HG03558 (cell line): ENCODE results near the gene CASKIN2.
"Not testable (repeated sequence)": the region's sequence is repeated elsewhere in the genome, so short reads cannot be mapped to it uniquely, and the experiment has no call there.

Experiments
- ATAC-seq: cut with Tn5 transposase; IDR thresholded peaks from one replicate; pipeline ENCODE4 v1.9.1; 2021; ENCODE audit warnings: moderate number of reproducible peaks; ENCODE audit not compliant: unreplicated experiment; ENCODE audit errors: extremely low read depth

CASKIN2 gene

DNA sequence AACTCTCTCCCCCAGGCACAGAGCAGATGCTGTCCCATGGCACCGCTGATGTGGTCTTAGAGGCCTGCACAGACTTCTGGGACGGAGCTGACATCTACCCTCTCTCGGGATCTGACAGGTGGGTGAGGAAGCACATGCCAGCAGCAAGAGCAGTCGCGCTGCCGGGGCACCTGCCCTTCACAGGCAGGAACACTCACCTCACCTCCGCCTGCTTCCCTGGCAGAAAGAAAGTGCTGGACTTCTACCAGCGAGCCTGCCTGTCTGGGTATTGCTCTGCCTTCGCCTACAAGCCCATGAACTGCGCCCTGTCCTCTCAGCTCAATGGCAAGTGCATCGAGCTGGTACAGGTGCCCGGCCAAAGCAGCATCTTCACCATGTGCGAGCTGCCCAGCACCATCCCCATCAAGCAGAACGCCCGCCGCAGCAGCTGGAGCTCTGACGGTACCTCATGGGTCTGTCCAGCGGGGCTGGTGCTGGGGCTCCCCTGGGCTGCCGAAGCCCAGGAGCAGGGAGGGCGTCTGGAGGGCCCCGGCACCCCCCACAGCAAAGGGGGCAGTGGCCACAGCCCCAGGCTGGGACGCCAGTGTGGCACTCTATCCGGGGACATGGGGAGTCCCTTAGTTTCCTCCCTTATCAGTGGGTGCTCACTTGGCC is 21.7 kb downstream of the CASKIN2 start:
- no peak for ATAC-seq

DNA sequence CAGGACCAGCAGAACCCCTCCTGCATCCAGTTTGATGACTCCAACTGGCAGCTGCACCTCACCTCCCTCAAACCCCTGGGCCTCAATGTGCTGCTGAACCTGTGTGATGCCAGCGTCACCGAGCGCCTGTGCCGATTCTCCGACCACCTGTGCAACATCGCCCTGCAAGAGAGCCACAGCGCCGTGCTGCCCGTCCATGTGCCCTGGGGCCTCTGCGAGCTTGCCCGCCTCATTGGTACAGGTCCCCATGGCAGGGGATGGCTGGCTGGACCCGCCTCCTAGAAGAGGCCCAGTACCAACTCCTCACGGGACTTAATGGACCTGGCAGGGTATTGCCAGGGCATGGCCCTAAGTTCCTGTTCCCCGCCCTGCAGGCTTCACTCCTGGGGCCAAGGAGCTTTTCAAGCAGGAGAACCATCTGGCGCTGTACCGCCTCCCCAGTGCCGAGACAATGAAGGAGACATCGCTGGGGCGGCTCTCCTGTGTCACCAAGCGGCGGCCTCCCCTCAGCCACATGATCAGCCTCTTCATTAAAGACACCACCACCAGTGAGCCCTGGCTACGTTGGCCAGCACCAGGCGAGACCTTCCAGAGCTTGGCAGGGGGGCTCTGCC is 22.7 kb downstream of the CASKIN2 start:
- no peak for ATAC-seq

DNA sequence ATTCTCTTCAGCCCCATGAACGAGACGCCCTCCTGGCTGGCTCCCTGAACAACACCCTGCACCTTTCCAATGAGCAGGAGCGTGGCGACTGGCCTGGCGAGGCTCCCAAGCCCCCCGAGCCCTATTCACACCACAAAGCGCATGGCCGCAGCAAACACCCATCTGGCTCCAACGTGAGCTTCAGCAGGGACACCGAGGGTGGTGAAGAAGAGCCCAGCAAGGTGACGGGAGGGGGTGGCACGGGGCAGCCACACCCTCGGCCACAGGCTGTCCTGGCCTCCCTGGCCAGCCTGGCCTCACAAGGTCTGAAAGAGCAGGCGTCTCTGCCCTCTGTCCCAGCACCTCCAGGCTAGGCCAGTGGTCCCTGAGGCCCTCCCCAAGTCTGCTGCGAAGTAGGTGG is 23.7 kb downstream of the CASKIN2 start:
- no peak for ATAC-seq

DNA sequence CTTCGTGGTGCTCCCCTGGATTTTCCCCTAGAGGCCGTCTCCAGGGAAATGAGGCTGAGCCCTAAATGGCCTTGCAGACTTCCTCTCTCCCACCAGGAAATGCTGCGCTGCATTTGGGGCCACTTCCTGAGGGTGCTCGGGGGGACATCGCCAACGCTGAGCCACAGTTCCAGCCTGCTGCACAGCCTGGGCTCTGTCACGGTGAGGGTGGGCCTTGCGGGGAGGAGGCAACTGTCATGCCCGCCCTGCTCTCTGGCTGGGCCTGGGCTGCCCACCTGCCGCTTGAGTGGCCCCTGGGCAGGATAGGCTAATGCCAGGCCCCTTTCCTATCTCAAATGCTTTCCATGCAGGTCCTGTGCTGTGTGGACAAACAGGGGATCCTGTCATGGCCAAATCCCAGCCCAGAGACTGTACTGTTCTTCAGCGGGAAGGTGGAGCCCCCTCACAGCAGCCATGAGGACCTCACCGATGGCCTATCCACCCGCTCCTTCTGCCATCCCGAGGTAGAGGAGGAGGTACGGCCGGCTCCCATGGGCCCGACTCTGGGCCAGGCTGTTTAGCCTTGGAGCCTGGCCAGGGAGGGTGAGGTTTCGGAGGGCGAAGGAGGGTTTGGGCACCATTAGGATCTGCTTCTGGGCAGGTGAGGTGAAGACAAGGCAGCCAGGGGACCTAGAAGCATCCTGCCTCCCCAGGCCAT is 24.2 kb downstream of the CASKIN2 start:
- ATAC-seq, result no peak

DNA sequence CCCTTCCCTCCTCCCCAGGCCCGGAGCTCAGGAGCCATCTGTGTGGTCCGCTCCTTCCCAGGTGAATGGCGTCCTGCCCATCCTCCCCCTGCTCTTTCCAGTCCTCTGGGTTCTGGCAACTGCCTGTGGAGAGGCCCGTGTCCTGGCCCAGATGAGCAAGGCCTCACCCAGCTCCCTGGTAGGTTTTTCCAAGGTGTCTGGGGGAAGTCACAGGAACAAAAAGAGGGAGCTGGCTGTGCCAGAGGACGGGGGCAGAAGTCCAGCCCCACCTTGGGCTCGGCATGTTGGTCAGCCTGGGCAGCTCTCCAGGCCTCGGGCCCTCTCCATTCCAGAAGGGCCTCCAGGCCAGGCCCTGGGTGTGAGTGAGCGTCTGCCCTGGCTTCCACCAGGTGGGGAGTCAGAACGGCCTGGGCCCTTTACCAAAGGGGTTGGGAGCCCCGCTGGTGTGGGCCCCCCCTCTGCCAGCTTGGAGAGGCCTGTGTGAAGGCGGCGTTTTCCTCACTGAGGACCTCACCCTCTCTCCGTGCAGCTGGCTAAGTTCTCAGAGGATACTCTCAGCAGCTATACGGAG is 25.1 kb downstream of the CASKIN2 start:
- no peak for ATAC-seq

DNA sequence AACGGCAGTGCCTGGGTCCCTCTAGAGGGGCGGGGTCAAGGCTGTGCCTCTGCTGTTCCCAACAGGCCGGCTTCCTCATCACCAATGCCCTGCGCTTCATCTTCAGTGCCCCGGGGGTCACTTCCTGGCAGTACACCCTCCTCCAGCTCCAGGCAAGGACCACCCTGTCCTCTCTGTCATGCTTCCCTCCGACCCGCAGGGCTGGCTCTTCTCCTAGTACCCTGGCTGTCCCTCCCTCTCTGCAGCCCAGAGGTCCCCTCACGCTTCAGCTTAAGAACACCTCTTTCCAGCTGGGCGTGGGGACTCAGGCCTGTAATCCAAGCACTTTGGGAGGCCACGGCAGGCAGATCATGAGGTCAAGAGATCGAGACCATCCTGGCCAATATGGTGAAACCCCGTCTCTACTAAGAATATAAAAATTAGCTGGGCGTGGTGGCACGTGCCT is 25.8 kb downstream of the CASKIN2 start:
- ATAC-seq, result no peak

DNA sequence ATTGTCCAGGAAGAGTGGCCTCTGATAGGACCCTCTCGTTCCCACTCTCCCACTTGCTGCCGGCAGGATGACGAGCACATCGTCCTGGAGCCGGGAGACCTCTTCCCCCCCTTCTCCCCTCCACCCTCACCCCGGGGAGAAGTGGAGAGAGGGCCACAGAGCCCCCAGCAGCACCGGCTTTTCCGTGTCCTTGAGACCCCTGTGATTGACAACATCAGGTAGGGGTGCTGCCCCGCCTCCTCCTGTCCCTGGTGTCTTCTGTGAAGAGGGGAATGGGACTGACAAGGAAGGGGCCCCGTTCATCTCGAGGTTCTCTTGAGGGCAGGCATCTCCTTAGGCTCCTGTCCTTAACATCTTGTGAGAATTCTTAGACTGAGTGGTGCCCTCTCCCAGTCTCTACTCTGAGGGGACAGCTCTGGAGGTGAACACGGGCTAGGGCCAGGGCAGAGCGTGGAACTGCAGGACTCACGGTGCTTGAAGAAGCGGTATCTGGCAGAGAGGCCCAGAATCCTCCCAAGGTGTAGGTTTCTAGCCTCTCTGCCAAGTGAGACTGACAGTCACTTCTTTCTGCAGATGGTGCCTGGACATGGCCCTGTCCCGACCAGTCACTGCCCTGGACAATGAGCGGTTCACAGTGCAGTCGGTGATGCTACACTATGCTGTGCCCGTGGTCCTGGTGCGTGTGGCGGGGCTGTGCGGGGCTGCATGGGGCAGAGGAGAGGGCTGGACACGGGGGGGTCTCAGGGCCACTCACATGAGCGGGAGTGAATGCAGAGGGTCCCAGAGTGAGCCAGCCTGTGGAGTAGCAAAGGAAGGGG is 26.4 kb downstream of the CASKIN2 start:
- no peak for ATAC-seq

DNA sequence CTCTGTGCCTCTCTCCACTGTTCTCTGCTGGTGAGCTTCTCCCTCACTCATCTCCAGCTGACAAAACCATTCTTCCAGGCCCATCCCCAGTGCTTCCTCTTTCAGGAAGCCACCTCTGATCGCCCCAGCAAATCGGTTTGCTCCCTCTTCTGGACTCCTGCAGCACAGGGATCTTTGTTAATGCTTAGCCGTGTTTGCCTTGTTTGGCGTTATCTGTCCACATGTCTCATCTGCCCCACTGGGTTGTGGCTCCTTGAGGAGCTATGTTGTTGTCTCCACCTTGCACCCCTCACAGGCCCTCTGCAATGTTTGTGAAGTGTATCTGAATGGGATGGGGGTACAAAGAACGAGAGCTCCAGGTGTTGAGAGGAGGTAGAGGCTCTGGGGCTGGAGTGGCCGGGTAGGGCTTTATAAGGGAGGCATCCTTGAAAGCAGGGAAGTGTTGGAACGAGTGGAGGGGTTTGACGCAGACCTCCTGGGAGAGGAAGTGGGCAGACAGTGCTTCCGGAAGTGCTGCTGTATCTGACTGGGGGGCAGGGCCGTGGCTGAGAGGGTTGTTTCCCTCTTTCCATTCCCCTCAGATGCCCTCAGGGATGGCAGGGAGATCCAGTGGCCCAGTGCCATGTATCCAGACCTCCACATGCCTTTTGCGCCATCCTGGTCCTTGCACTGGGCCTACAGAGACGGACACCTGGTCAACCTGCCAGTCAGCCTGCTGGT is 27.8 kb downstream of the CASKIN2 start:
- no peak for ATAC-seq

DNA sequence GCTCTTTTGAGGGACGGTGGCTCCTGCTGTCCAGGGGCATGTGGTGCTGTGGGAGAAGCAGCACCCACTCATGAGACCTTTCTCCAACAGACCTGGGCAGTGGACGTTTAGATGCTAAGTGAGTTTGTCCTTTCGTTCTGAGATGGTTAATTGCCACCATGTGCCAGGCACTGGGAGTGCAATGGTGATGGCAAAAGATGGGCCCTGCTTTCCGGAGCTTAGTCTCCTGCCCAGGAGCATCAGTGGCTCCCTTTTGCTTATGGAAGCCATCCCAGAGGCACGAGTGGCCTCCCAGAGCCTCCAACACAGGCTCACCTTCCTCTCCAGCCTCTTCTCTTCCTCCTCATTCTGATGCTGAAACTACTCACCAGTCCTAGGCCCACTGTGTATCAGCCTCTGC is 28.4 kb downstream of the CASKIN2 start:
- ATAC-seq, result no peak

DNA sequence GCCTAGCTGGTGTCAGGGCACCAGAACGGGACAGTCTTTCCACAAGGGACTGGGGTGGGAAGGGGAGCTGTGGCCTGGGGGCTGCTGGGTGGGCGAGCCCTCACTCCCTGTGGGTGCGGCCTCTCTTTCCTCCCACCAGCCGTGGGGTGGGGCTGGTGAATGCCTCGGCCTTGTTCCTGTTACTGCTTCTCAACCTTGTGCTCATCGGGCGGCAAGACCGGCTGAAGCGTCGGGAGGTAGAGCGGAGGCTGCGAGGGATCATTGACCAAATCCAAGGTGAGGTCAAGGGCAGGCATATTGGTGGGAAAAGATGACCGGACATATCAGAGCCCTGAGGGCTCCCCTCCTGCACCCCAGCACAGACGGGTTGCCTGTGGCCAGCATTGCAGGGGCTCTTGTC is 29.2 kb downstream of the CASKIN2 start:
- no peak for ATAC-seq

DNA sequence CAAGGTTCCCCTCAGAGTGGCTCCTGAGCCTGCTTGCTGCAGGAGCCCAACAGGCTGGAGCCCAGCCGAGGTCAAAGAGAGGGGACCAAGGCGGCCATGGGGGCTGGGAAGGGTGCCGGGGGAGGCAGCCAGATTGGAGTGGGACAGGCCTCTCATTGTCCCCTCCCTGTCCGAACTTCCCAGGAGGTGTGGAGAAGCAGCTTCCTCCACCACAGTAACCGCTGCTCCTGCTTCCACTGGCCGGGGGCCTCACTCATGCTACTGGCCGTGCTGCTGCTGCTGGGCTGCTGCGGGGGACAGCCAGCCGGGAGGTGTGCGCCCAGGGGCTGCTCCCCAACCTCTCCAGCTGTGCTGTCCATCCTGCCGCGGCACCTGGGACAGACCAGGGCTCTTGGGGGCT is 29.6 kb downstream of the CASKIN2 start:
- ATAC-seq, result no peak

DNA sequence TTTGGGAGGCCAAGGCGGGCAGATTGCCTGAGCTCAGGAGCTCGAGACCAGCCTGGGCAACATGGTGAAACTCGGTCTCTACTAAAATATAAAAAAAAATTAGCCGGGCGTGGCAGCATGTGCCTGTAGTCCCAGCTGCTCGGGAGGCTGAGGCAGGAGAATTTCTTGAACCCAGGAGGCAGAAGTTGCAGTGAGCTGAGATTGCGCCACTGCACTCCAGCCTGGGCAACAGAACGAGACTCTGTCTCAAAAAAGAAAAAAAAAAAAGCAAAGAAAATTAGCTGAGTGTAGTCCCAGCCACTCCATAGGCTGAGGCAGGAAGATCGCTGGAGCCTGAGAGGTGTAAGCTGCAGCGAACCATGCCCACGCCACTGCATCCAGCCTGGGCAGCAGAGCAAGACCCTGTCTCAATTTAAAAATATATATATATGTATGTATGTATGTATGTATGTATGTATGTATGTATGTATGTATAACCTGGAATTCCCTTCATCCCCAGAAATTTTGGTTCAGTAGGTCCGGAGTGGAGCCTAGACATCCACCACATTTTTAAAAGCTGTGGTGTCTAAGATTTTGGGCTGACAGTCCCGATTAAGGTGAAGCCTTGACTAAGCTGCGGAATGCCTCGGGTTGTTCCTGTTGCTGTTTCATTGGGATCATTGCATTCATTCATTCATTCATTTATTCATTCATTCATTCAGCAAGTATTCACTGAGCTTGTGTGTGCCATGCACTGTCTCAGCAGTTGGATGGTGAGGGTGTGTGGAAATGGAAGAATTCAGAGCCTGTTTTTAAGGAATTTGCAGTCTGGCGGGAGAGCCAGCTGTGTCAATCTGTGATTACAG is 33.0 kb downstream of the CASKIN2 start:
- no peak for ATAC-seq

DNA sequence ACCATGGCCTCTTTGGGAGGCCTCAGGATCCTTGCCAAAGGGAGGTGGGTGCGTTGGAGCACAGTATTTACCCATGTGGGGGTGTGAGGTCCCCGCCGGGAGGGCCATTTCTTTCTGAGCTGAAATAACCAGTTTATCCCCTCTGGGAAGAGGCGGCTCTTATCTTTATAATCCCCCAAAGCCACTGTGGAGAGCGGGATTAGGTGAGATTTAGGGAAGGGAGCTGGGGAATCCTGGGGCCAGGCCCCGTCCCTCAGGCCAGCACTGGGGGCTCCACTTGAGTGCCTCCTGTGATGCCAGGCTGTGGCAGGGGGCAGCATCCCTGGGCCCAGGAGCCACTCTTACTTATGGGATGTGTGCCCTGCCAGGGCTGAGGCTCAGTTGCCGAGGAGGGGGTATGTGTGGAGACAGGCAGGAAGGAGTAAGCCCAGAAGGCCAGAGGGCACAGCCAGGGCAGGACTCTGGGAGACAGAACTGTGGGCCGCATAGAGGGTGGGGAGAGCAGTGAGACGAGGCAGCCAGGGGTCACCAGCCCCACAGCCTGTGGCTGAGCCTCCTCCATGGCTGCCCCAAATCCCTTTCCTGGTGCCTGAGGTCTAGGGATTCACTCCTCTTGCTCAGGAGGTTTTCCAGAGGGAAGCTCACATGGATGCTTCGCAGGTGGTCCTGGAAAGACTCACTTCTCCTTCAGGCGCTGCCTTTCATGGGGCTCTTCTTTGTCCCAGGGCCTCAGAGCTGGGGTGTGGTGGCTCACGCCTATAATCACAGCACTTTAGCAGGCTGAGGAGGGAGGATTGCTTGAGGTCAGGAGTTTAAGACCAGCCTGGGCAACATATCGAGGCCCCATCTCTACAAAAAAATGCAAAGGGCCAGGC is 33.9 kb downstream of the CASKIN2 start:
- no peak for ATAC-seq

DNA sequence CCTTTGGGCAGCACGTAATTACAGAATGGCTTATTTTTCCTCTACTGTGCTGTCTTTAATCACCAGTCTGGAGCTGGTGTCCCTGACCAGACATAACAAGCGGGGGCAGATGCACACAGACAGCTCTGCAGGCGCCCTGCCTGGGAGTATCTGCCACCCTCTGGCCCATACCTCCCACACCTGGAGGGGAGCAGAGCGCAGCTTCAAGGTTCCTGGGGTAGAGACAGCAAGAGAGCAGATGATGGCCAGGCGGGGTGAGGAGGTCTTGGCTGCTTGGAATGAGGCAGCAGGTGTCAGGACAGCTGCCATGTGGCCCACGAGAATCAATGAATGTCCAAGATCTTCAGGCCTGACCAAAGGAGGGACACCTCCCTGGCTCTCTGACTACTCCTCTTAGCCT is 35.1 kb downstream of the CASKIN2 start:
- no peak for ATAC-seq

DNA sequence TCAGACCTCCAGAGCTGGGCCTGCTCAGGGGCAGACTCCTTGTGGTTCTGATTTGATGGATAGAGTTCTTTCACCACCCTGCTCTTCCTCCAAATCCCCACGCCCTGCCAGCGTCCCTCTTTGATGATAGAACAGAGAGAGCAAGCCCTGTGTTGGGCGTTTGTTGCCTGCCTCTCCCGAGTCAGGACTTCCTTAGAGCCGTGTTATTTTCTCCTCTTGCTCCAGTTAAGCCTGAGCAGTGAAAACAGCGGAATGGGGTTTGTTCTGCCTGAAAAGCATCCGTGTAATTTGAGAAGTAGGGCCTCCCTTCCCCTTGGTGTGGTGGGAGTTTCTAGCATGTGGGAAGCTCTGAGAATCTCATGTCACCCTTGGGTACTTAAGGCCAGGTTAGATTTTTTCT is 36.8 kb downstream of the CASKIN2 start:
- no peak for ATAC-seq

DNA sequence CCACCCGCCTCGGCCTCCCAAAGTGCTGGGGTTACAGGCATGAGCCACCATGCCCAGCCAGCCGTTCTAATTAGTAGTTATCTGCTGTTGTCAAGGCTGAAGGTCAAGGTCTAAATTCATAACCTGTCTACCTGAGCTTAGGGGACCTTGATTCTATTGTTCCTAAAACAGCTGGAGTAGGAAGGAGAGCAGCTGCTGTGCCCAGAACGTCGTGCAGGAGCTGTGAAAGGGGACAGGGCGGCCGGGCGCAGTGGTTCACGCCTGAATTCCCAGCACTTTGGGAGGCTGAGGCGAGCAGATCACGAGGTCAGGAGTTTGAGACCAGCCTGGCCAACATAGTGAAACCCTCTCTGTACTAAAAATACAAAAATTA is 37.9 kb downstream of the CASKIN2 start:
- not testable (repeated sequence) for ATAC-seq

DNA sequence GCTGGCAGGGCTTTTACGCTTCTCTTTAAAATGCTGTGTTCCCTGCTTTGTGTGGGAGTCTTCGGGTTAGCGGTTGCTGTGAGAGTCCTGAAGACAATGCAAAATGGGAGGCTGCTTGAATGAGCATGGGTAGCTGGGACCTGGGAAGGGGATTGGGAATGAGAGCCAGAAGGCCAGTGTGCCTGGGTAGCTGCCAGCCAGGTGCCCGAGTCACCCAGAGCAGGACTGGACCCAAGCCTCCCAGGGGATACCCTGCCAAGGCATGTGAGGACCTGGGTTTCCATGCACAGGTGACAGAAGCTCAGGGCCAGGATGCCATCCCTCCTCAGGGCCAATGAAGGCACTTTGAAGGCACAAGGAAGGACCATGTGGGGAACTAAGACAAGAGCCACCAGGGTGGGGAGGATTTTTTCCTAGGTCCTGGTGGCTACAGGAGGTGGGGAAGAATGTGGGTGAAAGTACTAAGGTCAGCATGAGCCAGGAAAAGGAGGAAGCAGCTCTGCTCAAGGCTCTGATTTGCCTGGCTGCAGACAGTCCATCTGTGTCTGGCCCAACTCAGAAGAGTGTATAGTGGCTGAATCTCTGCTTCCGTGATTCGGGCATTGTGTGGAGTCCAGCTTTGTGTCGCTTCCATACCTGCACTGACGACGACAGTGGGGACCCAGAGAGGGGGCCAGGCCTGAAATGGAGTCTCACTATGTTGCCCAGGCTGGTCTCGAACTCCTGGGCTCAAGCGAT is 38.4 kb downstream of the CASKIN2 start:
- no peak for ATAC-seq
